ENCODE data around the gene ITGAV.

The ITGAV gene

GRCh38 chr2:186687807-186688211 is 98.0 kb downstream of the ITGAV start:
- no peak for DNase-seq

GRCh38 chr2:186688813-186689212 is 99.0 kb downstream of the ITGAV start:
- DNase-seq, result no peak

- DNase-seq, result no peak
Observed at GRCh38 chr2:186690786-186691185, 100.9 kb downstream of the ITGAV start.

GRCh38 chr2:186691231-186691630 is 101.4 kb downstream of the ITGAV start:
- DNase-seq, result no peak

GRCh38 chr2:186691900-186692299 is 102.0 kb downstream of the ITGAV start:
- no peak for DNase-seq

GRCh38 chr2:186693446-186693832 is 103.6 kb downstream of the ITGAV start:
- DNase-seq, result no peak

GRCh38 chr2:186695081-186695756 is 105.4 kb downstream of the ITGAV start:
- DNase-seq, result no peak

- no peak for DNase-seq
Observed at GRCh38 chr2:186696290-186696689, 106.4 kb downstream of the ITGAV start.

GRCh38 chr2:186696804-186697203 is 106.9 kb downstream of the ITGAV start:
- DNase-seq, result no peak

GRCh38 chr2:186697536-186697935 is 107.7 kb downstream of the ITGAV start:
- no peak for DNase-seq

GRCh38 chr2:186699742-186700141 is 109.9 kb downstream of the ITGAV start:
- DNase-seq, result no peak

GRCh38 chr2:186702006-186702405 is 112.2 kb downstream of the ITGAV start:
- DNase-seq, result no peak

GRCh38 chr2:186702501-186702900 is 112.6 kb downstream of the ITGAV start:
- DNase-seq, result no peak

- no peak for DNase-seq
Observed at GRCh38 chr2:186704897-186705296, 115.0 kb downstream of the ITGAV start.

GRCh38 chr2:186709529-186710450 is 119.9 kb downstream of the ITGAV start:
- no peak for DNase-seq

GRCh38 chr2:186713691-186714090 is 123.8 kb downstream of the ITGAV start:
- DNase-seq, result no peak

GRCh38 chr2:186714611-186715010 is 124.8 kb downstream of the ITGAV start:
- no peak for DNase-seq

GRCh38 chr2:186716004-186716403 is 126.1 kb downstream of the ITGAV start:
- DNase-seq, result no peak

GRCh38 chr2:186716899-186717298 is 127.0 kb downstream of the ITGAV start:
- no peak for DNase-seq

GRCh38 chr2:186717320-186718007 is 127.6 kb downstream of the ITGAV start:
- DNase-seq, result no peak

GRCh38 chr2:186718122-186718521 is 128.3 kb downstream of the ITGAV start:
- no peak for DNase-seq

GRCh38 chr2:186718903-186719302 is 129.0 kb downstream of the ITGAV start:
- no peak for DNase-seq

- DNase-seq, result no peak
Observed at GRCh38 chr2:186721956-186722355, 132.1 kb downstream of the ITGAV start.

- no peak for DNase-seq
Observed at GRCh38 chr2:186724736-186725135, 134.9 kb downstream of the ITGAV start.
